GM12878 (cell line): ENCODE measurements around the gene VPS33B. TPM values are rescaled to one million over a fixed set of nuclear protein-coding genes. Genes with fewer than 3 reads are reported as not detected.
A peak's percentile ranks its signal among the peaks of the same experiment; 100 is the strongest.

Experiments used
- ATAC-seq: fragments of 200-7000 bp; cut with Tn5 transposase; 3 replicates; pipeline ENCODE4 v1.9.1; 2020; ENCODE audit warnings: mild to moderate bottlenecking, moderate library complexity
- BruUV-seq: library from RNA; stranded (reverse); fragments of 400-500 nt; replicated peaks from 2 replicates; lab custom pipeline; 2021; lab: Mats Ljungman, UMichigan
- CTCF ChIA-PET: fragments of 300-600 bp; sonication (Branson Sonifier 250); formaldehyde crosslinking; extraction: SDS; loops from one replicate; lab custom pipeline; 2021; ENCODE audit warnings: inconsistent platforms; lab: Yijun Ruan, JAX
- POLR2A ChIA-PET: fragments of 350-600 bp; formaldehyde crosslinking; extraction: SDS; loops from one replicate; lab custom pipeline; 2021; ENCODE audit warnings: inconsistent platforms; lab: Charles Lee
- RAD21 ChIA-PET: fragments of 300-600 bp; sonication (Branson Sonifier 250); formaldehyde crosslinking; loops from one replicate; lab custom pipeline; 2023; ENCODE audit warnings: antibody characterized with exemption; ENCODE audit not compliant: unreplicated experiment; lab: Charles Lee
- SMC1A ChIA-PET: fragments of 300-600 bp; sonication (Branson Sonifier 250); formaldehyde crosslinking; loops from one replicate; lab custom pipeline; 2023; ENCODE audit not compliant: unreplicated experiment, uncharacterized antibody; lab: Charles Lee
- DNase-seq: peaks from one replicate; pipeline ENCODE4 v3.0.0-alpha.2; 2011; ENCODE audit warnings: low read depth, low spot score
- FAIRE-seq: peaks from 3 replicates; lab custom pipeline; 2011; peaks lifted over from hg19 to GRCh38; lab: Jason Lieb, UNC
- H2AFZ ChIP-seq: 2 replicates; pipeline ENCODE4 v1.6.0; 2011; ENCODE audit warnings: low read depth, low read length, control low read depth; ENCODE audit not compliant: control insufficient read depth
- H3K27ac ChIP-seq: 2 replicates; pipeline ENCODE4 v1.5.1; 2011; ENCODE audit warnings: control low read depth; ENCODE audit not compliant: control insufficient read depth, insufficient read depth
- H3K27me3 ChIP-seq, 2 experiments: replicated peaks in 1 of 2; 2 replicates each; pipeline versions ENCODE4 v1.6.0 to v1.6.1; 2011; ENCODE audit warnings: low read length in 1 of 2; ENCODE audit not compliant: control insufficient read depth in 2 of 2, insufficient read depth in 2 of 2
- H3K36me3 ChIP-seq, 2 experiments: 2 replicates each; pipeline ENCODE4 v1.5.1; 2011; ENCODE audit warnings: low read length in 1 of 2; ENCODE audit not compliant: control insufficient read depth in 2 of 2, insufficient read depth in 2 of 2
- H3K4me1 ChIP-seq: 2 replicates; pipeline ENCODE4 v1.6.1; 2011; ENCODE audit warnings: mild to moderate bottlenecking, low read length, moderate library complexity, mixed read lengths; ENCODE audit not compliant: control insufficient read depth, insufficient read depth
- H3K4me2 ChIP-seq: 2 replicates; pipeline ENCODE4 v1.6.0; 2011; ENCODE audit warnings: control low read depth; ENCODE audit not compliant: control insufficient read depth, insufficient read depth
- H3K4me3 ChIP-seq: fragments of 200-600 bp; sonication (generic); 2 replicates; pipeline ENCODE4 v1.5.1; 2016
- H3K79me2 ChIP-seq: 2 replicates; pipeline ENCODE4 v1.6.0; 2011; ENCODE audit warnings: low read length; ENCODE audit not compliant: control insufficient read depth, insufficient read depth
- H3K9ac ChIP-seq: 2 replicates; pipeline ENCODE4 v1.8.0; 2011; ENCODE audit warnings: low read length, control low read depth, mixed read lengths; ENCODE audit not compliant: control insufficient read depth, insufficient read depth
- H3K9me3 ChIP-seq: replicated peaks from 3 replicates; pipeline ENCODE4 v1.5.1; 2011; ENCODE audit warnings: mild to moderate bottlenecking, low read length; ENCODE audit not compliant: control insufficient read depth, insufficient read depth
- H4K20me1 ChIP-seq: 2 replicates; pipeline ENCODE4 v1.6.0; 2011; ENCODE audit not compliant: control insufficient read depth, insufficient read depth
- IKZF1 ChIP-seq: fragments of 450-650 bp; conservative IDR thresholded peaks from 2 replicates; pipeline ENCODE4 v1.6.1; 2017; ENCODE audit warnings: antibody characterized with exemption, mild to moderate bottlenecking
- IKZF2 ChIP-seq, 2 experiments: fragments of 450-650 bp; IDR thresholded peaks; 2 replicates each; pipeline ENCODE4 v1.6.1; 2017; ENCODE audit warnings: mild to moderate bottlenecking in 2 of 2, moderate library complexity in 2 of 2
- NR2C1 ChIP-seq: fragments of 450-650 bp; IDR thresholded peaks from 2 replicates; pipeline ENCODE4 v1.6.1; 2017; ENCODE audit warnings: antibody characterized with exemption, mild to moderate bottlenecking, moderate library complexity
- NR2C2 ChIP-seq: IDR thresholded peaks from 2 replicates; pipeline ENCODE4 v1.6.1; 2011; ENCODE audit warnings: borderline replicate concordance, low read depth; ENCODE audit not compliant: control insufficient read depth, insufficient read length
- RB1 ChIP-seq: fragments of 450-650 bp; formaldehyde crosslinking; IDR thresholded peaks from 2 replicates; pipeline ENCODE4 v1.6.1; 2017; ENCODE audit warnings: mild to moderate bottlenecking, borderline replicate concordance
- ZBTB40 ChIP-seq: fragments of 450-650 bp; IDR thresholded peaks from 2 replicates; pipeline ENCODE4 v1.6.1; 2016; ENCODE audit warnings: mild to moderate bottlenecking, moderate library complexity, borderline replicate concordance
- WGBS: methylation state at CpG from one replicate; pipeline ENCODE4 v1.1.6; 2016; ENCODE audit warnings: low lambda C conversion rate; ENCODE audit not compliant: insufficient replicate concordance, insufficient coverage; ENCODE audit errors: missing lambda C conversion rate; 5-methylcytosine and 5-hydroxymethylcytosine counted together
- in situ Hi-C: fragments of 300-500 bp; cut with MboI; formaldehyde crosslinking; loops from 9 replicates; pipeline ENCODE4 v1.14.3; 2018; ENCODE audit warnings: mixed read lengths
- intact Hi-C: fragments of 100-400 bp; cut with micrococcal nuclease; formaldehyde crosslinking; loops from one replicate; pipeline ENCODE4 v1.14.2; 2022; ENCODE audit not compliant: unreplicated experiment
- polyA plus RNA-seq, 11 experiments: library from polyadenylated mRNA; depleted of rRNA in 4 of 11; unstranded in 6 of 11; stranded (reverse) in 5 of 11; fragments of >200 nt; fragmentation: Nextera tagmentation in 4 of 11; fragmentation: Illumina TruSeq in 1 of 11; extraction: Ambion mirVana in 4 of 11; extraction: Trizol in 1 of 11; gene quantifications; 1 replicate in 1 of 11; 2 replicates in 10 of 11; pipeline versions ENCODE4 v1.2.1 to v1.2.3, GENCODE V29; 2011 to 2016; ENCODE audit warnings: inconsistent platforms in 2 of 11, missing spikeins in 2 of 11, low read depth in 1 of 11
- total RNA-seq, 4 experiments: library from RNA; depleted of rRNA in 3 of 4; stranded (reverse); fragments of >200 nt in 3 of 4; fragmentation: Illumina TruSeq in 1 of 4; extraction: Trizol in 1 of 4; gene quantifications; 2 replicates each; pipeline versions ENCODE4 v1.2.1 to v1.2.3, GENCODE V29; 2013 to 2021
- TF ChIP-seq, protein P1 (sequence below): fragments of 450-650 bp; IDR thresholded peaks from 2 replicates; pipeline ENCODE4 v1.6.1; 2017; ENCODE audit warnings: antibody characterized with exemption, mild to moderate bottlenecking, moderate library complexity
- TF ChIP-seq, protein P2 (sequence below): IDR thresholded peaks from 2 replicates; pipeline ENCODE4 v1.6.1; 2012; ENCODE audit warnings: mild to moderate bottlenecking, low read depth, low read length
- TF ChIP-seq, protein P3 (sequence below): fragments of 450-650 bp; IDR thresholded peaks from 2 replicates; pipeline ENCODE4 v1.6.1; 2016; ENCODE audit warnings: mild to moderate bottlenecking

Gene VPS33B
- total and polyA plus RNA-seq, 10 of the 15 experiments (the other 5 are each of a cell fraction or from before 2014, with no cell fraction given) = 11.4 to 21.5 (median 15.2) TPM

DNA sequence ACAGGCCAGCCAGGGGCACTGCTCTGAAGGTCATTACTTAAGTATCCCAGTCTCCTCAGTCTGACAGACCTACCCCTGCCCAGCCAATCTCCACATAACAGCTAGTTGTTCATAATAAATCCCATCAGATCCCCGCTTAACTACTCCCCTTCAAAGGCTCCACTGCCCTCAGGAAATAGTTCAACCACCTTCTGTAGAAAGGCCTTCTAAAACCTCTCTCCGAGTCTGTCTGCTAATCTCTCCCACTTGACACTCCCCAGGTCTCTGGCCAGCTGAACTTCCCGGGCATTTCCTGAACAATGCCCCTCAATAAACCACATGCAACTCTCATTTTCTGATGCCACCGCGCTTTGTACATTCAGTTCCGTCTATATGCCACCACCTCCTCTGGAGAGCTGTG, 34.1 kb downstream of the VPS33B start:
- intact Hi-C loops (loop anchor here (10.0 kb wide), 1 partner anchor 287 kb away; no protein-coding TSS in a partner anchor), in situ Hi-C loops (loop anchor here (25.0 kb wide), 1 partner anchor 1999 kb away; no protein-coding TSS in a partner anchor)
- H3K79me2 ChIP-seq = peaks cover 94% of the 10 kb centered on the region
- SMC1A ChIA-PET = interaction anchor here (0.7 to 2.3 kb wide), 4 partner anchors 45 to 85 kb away, joined by 3 to 8 read pairs (median 6); partner anchors contain the start of genes HDDC3, MAN2A2 and UNC45A
- peak overlapping the region; percentile 42 for H3K4me3 ChIP-seq
- H3K36me3 ChIP-seq = peaks cover 3 to 8% of the 10 kb centered on the region in 2 experiments
- H3K9me3 ChIP-seq = no peaks in the 10 kb centered on the region
- RAD21 ChIA-PET = interaction anchor here (1.4 to 1.6 kb wide), 2 partner anchors 54 to 56 kb away, joined by 4 to 5 read pairs; partner anchors contain the start of genes HDDC3 and UNC45A
- no peak for FAIRE-seq
- H3K27ac ChIP-seq = peak overlapping the region; percentile 47
- H4K20me1 ChIP-seq = no peaks in the 10 kb centered on the region
- peak overlapping the region; percentile 6 for H2AFZ ChIP-seq
- H3K4me1 ChIP-seq = peaks cover 29% of the 10 kb centered on the region
- no peak for DNase-seq
- POLR2A ChIA-PET = interaction anchor here (1.3 to 4.5 kb wide), 2 partner anchors 11 to 32 kb away, joined by 8 to 26 read pairs; partner anchors contain the start of gene RCCD1
- WGBS = 49% methylated on average over 6 of the region's 6 CpGs
- no TSS peak for BruUV-seq
- H3K9ac ChIP-seq = peak overlapping the region; percentile 29; the same call in 1 of the 2 replicates
- H3K4me2 ChIP-seq = peak overlapping the region; percentile 91
- CTCF ChIA-PET = interaction anchor here (0.7 to 4.0 kb wide), 4 partner anchors 32 to 56 kb away, joined by 4 to 23 read pairs (median 16); partner anchors contain the start of genes HDDC3, RCCD1 and VPS33B
- peak; percentile 42 for ATAC-seq
- H3K27me3 ChIP-seq = no peaks in the 10 kb centered on the region
- no peak for TF ChIP-seq NR2C2
- no peak for TF ChIP-seq ZBTB40
- TF ChIP-seq, protein P1, sequence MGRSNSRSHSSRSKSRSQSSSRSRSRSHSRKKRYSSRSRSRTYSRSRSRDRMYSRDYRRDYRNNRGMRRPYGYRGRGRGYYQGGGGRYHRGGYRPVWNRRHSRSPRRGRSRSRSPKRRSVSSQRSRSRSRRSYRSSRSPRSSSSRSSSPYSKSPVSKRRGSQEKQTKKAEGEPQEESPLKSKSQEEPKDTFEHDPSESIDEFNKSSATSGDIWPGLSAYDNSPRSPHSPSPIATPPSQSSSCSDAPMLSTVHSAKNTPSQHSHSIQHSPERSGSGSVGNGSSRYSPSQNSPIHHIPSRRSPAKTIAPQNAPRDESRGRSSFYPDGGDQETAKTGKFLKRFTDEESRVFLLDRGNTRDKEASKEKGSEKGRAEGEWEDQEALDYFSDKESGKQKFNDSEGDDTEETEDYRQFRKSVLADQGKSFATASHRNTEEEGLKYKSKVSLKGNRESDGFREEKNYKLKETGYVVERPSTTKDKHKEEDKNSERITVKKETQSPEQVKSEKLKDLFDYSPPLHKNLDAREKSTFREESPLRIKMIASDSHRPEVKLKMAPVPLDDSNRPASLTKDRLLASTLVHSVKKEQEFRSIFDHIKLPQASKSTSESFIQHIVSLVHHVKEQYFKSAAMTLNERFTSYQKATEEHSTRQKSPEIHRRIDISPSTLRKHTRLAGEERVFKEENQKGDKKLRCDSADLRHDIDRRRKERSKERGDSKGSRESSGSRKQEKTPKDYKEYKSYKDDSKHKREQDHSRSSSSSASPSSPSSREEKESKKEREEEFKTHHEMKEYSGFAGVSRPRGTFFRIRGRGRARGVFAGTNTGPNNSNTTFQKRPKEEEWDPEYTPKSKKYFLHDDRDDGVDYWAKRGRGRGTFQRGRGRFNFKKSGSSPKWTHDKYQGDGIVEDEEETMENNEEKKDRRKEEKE = no peak
- peak; percentile 36; a peak in 3 of 4 replicates for TF ChIP-seq IKZF2 (IDR thresholded peaks at IDR 0.05)
- TF ChIP-seq, protein P2, sequence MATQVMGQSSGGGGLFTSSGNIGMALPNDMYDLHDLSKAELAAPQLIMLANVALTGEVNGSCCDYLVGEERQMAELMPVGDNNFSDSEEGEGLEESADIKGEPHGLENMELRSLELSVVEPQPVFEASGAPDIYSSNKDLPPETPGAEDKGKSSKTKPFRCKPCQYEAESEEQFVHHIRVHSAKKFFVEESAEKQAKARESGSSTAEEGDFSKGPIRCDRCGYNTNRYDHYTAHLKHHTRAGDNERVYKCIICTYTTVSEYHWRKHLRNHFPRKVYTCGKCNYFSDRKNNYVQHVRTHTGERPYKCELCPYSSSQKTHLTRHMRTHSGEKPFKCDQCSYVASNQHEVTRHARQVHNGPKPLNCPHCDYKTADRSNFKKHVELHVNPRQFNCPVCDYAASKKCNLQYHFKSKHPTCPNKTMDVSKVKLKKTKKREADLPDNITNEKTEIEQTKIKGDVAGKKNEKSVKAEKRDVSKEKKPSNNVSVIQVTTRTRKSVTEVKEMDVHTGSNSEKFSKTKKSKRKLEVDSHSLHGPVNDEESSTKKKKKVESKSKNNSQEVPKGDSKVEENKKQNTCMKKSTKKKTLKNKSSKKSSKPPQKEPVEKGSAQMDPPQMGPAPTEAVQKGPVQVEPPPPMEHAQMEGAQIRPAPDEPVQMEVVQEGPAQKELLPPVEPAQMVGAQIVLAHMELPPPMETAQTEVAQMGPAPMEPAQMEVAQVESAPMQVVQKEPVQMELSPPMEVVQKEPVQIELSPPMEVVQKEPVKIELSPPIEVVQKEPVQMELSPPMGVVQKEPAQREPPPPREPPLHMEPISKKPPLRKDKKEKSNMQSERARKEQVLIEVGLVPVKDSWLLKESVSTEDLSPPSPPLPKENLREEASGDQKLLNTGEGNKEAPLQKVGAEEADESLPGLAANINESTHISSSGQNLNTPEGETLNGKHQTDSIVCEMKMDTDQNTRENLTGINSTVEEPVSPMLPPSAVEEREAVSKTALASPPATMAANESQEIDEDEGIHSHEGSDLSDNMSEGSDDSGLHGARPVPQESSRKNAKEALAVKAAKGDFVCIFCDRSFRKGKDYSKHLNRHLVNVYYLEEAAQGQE = no peak
- TF ChIP-seq, protein P3, sequence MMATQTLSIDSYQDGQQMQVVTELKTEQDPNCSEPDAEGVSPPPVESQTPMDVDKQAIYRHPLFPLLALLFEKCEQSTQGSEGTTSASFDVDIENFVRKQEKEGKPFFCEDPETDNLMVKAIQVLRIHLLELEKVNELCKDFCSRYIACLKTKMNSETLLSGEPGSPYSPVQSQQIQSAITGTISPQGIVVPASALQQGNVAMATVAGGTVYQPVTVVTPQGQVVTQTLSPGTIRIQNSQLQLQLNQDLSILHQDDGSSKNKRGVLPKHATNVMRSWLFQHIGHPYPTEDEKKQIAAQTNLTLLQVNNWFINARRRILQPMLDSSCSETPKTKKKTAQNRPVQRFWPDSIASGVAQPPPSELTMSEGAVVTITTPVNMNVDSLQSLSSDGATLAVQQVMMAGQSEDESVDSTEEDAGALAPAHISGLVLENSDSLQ = peak; percentile 29; the same call in 1 of the 2 replicates
- TF ChIP-seq IKZF1 = peak; percentile 50
- no peak for TF ChIP-seq RB1
- no peak for TF ChIP-seq NR2C1
